ENCODE data around the gene DHX58. TPM values are rescaled to one million over a fixed set of nuclear protein-coding genes. Genes with fewer than 3 reads are reported as not detected.

Gene DHX58
- total and polyA plus RNA-seq, 4 donors, result 4.0 to 21.9 (median 12.2) TPM

DNA sequence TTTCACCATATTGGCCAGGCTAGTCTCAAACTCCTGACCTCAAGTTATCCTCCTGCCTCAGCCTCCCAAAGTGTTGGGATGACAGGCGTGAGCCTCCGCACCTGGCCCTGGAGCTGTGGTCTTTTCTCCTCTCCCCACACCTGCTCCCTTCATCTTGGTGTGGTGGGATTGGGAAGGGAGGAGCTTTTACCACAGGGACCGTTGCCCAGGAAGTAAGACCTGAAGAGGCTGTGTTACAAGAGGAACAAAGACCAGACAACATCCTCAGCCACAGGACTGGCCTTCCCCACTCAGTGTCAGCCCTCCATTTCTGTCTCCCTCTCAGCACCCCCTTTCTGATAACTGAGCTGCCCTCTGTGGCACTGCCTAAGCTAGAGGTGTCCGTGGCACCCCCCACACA, 52.7 kb downstream of the DHX58 start:
- Histone ChIP-seq H3K9me3 (ENCODE audit: control insufficient read depth in 4 of 4, low read length in 3 of 4) (no peaks in the 10 kb centered on the region), H3K4me1 (ENCODE audit: control insufficient read depth in 4 of 4, insufficient read depth in 4 of 4, low read length in 3 of 4) (no peaks in the 10 kb centered on the region), H3K36me3 (ENCODE audit: control insufficient read depth in 4 of 4, insufficient read depth in 3 of 4, low read depth in 1 of 4, low read length in 3 of 4) (no peaks in the 10 kb centered on the region), H3K27ac (ENCODE audit: low read depth in 1 of 2, low read length in 2 of 2) (no peak overlapping the region), H3K27me3 (ENCODE audit: control insufficient read depth in 4 of 4, insufficient read depth in 4 of 4, low read length in 3 of 4) (no peaks in the 10 kb centered on the region), H3K9ac (ENCODE audit: low read depth in 1 of 2, low read length in 2 of 2) (no peak overlapping the region), H3K4me3 (ENCODE audit: low read depth in 1 of 3, low read length in 3 of 3) (no peak overlapping the region)
- DNase-seq (ENCODE audit: low spot score), result no peak
- no peak for TF ChIP-seq FOXA2 (IDR thresholded peaks at IDR 0.05)
- TF ChIP-seq NR2F2 (IDR thresholded peaks at IDR 0.05), result no peak
- no peak for TF ChIP-seq FOXA1 (IDR thresholded peaks at IDR 0.05)
- 83% methylated on average over 4 of the region's 4 CpGs for WGBS

GRCh38 chr17:42058063-42058462, 54.5 kb downstream of the DHX58 start:
- H3K4me3 ChIP-seq (ENCODE audit: low read depth in 1 of 3, low read length in 3 of 3), result no peak overlapping the region
- H3K9ac ChIP-seq (ENCODE audit: low read depth in 1 of 2, low read length in 2 of 2), result no peak overlapping the region
- no peak overlapping the region for H3K27ac ChIP-seq (ENCODE audit: low read depth in 1 of 2, low read length in 2 of 2)
- TF ChIP-seq FOXA1 (IDR thresholded peaks at IDR 0.05) (no peak), EGR1 (IDR thresholded peaks at IDR 0.05; ENCODE audit: low read depth in 2 of 2) (no peak), YY1 (IDR thresholded peaks at IDR 0.05) (no peak), TAF1 (conservative IDR thresholded peaks at IDR 0.05) (no peak), FOXA2 (IDR thresholded peaks at IDR 0.05) (no peak), RXRA (IDR thresholded peaks at IDR 0.05) (no peak), GABPA (IDR thresholded peaks at IDR 0.05 in 1 of 2, conservative IDR thresholded peaks at IDR 0.05 in 1 of 2) (no peak), RAD21 (IDR thresholded peaks at IDR 0.05) (no peak), SP1 (IDR thresholded peaks at IDR 0.05) (no peak), HNF4G (IDR thresholded peaks at IDR 0.05) (no peak), JUND (IDR thresholded peaks at IDR 0.05) (no peak), HNF4A (conservative IDR thresholded peaks at IDR 0.05) (no peak)
- TF ChIP-seq, protein P1, sequence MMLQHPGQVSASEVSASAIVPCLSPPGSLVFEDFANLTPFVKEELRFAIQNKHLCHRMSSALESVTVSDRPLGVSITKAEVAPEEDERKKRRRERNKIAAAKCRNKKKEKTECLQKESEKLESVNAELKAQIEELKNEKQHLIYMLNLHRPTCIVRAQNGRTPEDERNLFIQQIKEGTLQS (IDR thresholded peaks at IDR 0.05), result no peak
- TF ChIP-seq, protein P2, sequence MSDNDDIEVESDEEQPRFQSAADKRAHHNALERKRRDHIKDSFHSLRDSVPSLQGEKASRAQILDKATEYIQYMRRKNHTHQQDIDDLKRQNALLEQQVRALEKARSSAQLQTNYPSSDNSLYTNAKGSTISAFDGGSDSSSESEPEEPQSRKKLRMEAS (IDR thresholded peaks at IDR 0.05), result no peak
- H3K27me3 ChIP-seq (ENCODE audit: control insufficient read depth in 4 of 4, insufficient read depth in 4 of 4, low read length in 3 of 4), result no peaks in the 10 kb centered on the region
- H3K9me3 ChIP-seq (ENCODE audit: control insufficient read depth in 4 of 4, low read length in 3 of 4), result no peaks in the 10 kb centered on the region
- 82% methylated on average over 7 of the region's 7 CpGs for WGBS
- no peak for DNase-seq (ENCODE audit: low spot score)
- no peaks in the 10 kb centered on the region for H3K36me3 ChIP-seq (ENCODE audit: control insufficient read depth in 4 of 4, insufficient read depth in 3 of 4, low read depth in 1 of 4, low read length in 3 of 4)
- no peaks in the 10 kb centered on the region for H3K4me1 ChIP-seq (ENCODE audit: control insufficient read depth in 4 of 4, insufficient read depth in 4 of 4, low read length in 3 of 4)

DNA sequence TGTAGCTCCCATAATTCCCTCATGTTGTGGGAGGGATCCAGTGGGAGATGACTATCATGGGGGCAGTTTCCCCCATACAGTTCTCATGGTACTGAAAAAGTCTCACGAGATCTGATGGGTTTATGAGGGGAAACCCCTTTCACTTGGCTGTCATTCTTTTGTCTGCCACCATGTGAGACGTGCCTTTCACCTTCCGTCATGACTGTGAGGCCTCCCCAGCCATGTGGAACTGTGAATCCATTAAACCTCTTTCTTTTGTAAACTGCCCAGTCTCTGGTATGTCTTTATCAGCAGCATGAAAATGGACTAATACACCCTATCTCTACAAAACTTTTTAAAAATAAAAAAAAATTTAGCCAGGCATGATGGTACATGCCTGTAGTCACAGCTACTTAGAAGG, 55.9 kb downstream of the DHX58 start:
- TF ChIP-seq, protein P1 (IDR thresholded peaks at IDR 0.05), result no peak
- TF ChIP-seq RXRA (IDR thresholded peaks at IDR 0.05) (no peak), RAD21 (IDR thresholded peaks at IDR 0.05) (no peak), SP1 (IDR thresholded peaks at IDR 0.05) (no peak), NR2F2 (IDR thresholded peaks at IDR 0.05) (no peak), JUND (IDR thresholded peaks at IDR 0.05) (no peak), EGR1 (IDR thresholded peaks at IDR 0.05; ENCODE audit: low read depth in 2 of 2) (no peak), FOXA1 (IDR thresholded peaks at IDR 0.05) (no peak)
- TF ChIP-seq, protein P3, sequence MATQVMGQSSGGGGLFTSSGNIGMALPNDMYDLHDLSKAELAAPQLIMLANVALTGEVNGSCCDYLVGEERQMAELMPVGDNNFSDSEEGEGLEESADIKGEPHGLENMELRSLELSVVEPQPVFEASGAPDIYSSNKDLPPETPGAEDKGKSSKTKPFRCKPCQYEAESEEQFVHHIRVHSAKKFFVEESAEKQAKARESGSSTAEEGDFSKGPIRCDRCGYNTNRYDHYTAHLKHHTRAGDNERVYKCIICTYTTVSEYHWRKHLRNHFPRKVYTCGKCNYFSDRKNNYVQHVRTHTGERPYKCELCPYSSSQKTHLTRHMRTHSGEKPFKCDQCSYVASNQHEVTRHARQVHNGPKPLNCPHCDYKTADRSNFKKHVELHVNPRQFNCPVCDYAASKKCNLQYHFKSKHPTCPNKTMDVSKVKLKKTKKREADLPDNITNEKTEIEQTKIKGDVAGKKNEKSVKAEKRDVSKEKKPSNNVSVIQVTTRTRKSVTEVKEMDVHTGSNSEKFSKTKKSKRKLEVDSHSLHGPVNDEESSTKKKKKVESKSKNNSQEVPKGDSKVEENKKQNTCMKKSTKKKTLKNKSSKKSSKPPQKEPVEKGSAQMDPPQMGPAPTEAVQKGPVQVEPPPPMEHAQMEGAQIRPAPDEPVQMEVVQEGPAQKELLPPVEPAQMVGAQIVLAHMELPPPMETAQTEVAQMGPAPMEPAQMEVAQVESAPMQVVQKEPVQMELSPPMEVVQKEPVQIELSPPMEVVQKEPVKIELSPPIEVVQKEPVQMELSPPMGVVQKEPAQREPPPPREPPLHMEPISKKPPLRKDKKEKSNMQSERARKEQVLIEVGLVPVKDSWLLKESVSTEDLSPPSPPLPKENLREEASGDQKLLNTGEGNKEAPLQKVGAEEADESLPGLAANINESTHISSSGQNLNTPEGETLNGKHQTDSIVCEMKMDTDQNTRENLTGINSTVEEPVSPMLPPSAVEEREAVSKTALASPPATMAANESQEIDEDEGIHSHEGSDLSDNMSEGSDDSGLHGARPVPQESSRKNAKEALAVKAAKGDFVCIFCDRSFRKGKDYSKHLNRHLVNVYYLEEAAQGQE (IDR thresholded peaks at IDR 0.05), result no peak
- Histone ChIP-seq H3K9ac (ENCODE audit: low read depth in 1 of 2, low read length in 2 of 2) (no peak overlapping the region), H3K4me3 (ENCODE audit: low read depth in 1 of 3, low read length in 3 of 3) (no peak overlapping the region), H3K4me1 (ENCODE audit: control insufficient read depth in 4 of 4, insufficient read depth in 4 of 4, low read length in 3 of 4) (no peaks in the 10 kb centered on the region), H3K9me3 (ENCODE audit: control insufficient read depth in 4 of 4, low read length in 3 of 4) (no peaks in the 10 kb centered on the region), H3K27me3 (ENCODE audit: control insufficient read depth in 4 of 4, insufficient read depth in 4 of 4, low read length in 3 of 4) (no peaks in the 10 kb centered on the region), H3K27ac (ENCODE audit: low read depth in 1 of 2, low read length in 2 of 2) (no peak overlapping the region), H3K36me3 (ENCODE audit: control insufficient read depth in 4 of 4, insufficient read depth in 3 of 4, low read depth in 1 of 4, low read length in 3 of 4) (no peaks in the 10 kb centered on the region)
- DNase-seq (ENCODE audit: low spot score), result no peak
- WGBS, result 83% methylated on average over 3 of the region's 3 CpGs
